Activated CD8-positive, alpha-beta memory T cell treated with anti-CD3 and anti-CD28 coated beads for 36 hours (primary cell): ENCODE measurements around the gene DNAI7. TPM values are rescaled to one million over a fixed set of nuclear protein-coding genes. Genes with fewer than 3 reads are reported as not detected.

ENCODE experiments used
- CTCF ChIA-PET: fragments of 350-600 bp; sonication (Branson Sonifier 250); formaldehyde crosslinking; loops from one replicate; lab custom pipeline; 2021; ENCODE audit warnings: antibody characterized with exemption; lab: Charles Lee
- POLR2A ChIA-PET: fragments of 350-600 bp; sonication (Branson Sonifier 250); formaldehyde crosslinking; loops from one replicate; lab custom pipeline; 2021; ENCODE audit warnings: antibody characterized with exemption; lab: Charles Lee
- total RNA-seq, 2 experiments: library from RNA; stranded (reverse); gene quantifications; one replicate each; pipeline ENCODE4 v1.2.3, GENCODE V29; 2021

The DNAI7 gene
- total RNA-seq, 2 experiments from 2014 or later, result 0.10 TPM; not detected in 1

- ChIA-PET POLR2A (no interaction called here), CTCF (interaction anchor here (1.0 kb wide), 1 partner anchor 126 kb away, joined by 3 read pairs; no protein-coding TSS in a partner anchor)
Measured at GRCh38 chr12:25119020-25119419, 75.9 kb downstream of the DNAI7 start.

GRCh38 chr12:25115677-25116076, 79.3 kb downstream of the DNAI7 start:
- ChIA-PET CTCF (no interaction called here), POLR2A (no interaction called here)

- CTCF ChIA-PET, result no interaction called here
- POLR2A ChIA-PET, result no interaction called here
Measured at GRCh38 chr12:25113651-25114050, 81.3 kb downstream of the DNAI7 start.

- POLR2A ChIA-PET, result no interaction called here
- CTCF ChIA-PET, result no interaction called here
Measured at GRCh38 chr12:25110260-25110659, 84.7 kb downstream of the DNAI7 start.

DNA sequence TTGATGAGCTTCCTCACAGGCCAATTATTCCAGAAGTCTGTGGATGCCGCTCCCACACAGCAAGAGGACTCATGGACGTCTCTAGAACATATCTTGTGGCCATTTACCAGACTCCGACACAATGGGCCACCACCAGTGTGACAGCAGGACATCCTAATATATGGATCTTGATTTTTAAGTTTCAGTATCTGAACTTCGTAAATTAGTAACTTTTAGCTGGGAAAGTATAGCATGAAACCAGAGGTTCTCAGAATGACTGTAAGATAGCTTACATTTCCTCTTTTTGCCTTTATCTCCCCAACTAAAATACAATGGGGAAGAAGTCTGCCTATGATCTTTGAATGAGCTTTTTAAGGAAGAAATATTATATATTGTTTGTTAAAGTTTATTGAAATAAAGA, 87.0 kb downstream of the DNAI7 start:
- POLR2A ChIA-PET, result no interaction called here
- CTCF ChIA-PET, result no interaction called here

GRCh38 chr12:25106818-25107217, 88.1 kb downstream of the DNAI7 start:
- ChIA-PET CTCF (no interaction called here), POLR2A (no interaction called here)

GRCh38 chr12:25102402-25102801, 92.6 kb downstream of the DNAI7 start:
- ChIA-PET POLR2A (no interaction called here), CTCF (no interaction called here)

- POLR2A ChIA-PET, result no interaction called here
- CTCF ChIA-PET, result no interaction called here
Measured at GRCh38 chr12:25101092-25101445, 93.9 kb downstream of the DNAI7 start.

- ChIA-PET CTCF (no interaction called here), POLR2A (no interaction called here)
Measured at GRCh38 chr12:25100194-25101091, 94.5 kb downstream of the DNAI7 start.

- ChIA-PET POLR2A (no interaction called here), CTCF (no interaction called here)
Measured at GRCh38 chr12:25099010-25099409, 96.0 kb downstream of the DNAI7 start.

DNA sequence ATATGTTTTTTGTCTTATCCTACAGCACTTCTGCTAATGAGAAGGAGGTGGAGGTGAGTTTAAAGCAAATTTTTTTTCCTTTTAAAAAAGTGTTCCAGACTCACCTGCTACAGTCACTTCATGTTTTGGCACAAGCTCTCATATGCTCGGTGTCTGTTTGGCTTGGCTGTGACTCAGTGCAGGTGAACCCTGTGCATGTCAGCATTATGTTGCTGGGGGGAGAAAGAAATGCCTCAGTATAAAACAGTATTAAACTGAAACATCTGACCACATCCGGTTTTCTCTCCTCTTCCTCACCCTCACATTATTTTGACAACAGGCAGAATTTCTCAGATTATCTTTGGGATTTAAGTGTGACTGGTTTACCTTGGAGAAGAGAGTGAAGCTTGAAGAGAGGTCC, 105.2 kb downstream of the DNAI7 start:
- CTCF ChIA-PET, result interaction anchor here (0.6 to 1.2 kb wide), 3 partner anchors 39 to 1949 kb away, joined by 3 read pairs; no protein-coding TSS in a partner anchor

DNA sequence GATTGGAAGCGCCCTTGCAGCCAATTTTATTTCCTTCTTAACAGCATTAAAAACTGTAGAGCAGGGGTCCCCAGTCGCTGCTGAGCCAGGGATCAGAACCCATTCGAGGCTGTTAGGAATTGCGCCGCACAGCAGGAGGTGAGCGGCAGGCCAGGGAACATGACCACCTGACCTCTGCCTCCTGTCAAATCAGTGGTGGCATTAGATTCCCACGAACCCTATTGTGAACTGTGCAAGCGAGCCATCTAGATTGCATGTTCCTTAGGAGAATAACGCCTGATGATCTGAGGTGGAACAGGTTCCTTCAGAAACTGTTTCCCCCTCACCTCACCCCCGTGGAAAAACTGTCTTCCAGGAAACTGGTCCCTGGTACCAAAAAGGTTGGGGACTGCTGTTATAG, 107.4 kb downstream of the DNAI7 start:
- CTCF ChIA-PET, result no interaction called here
- POLR2A ChIA-PET, result interaction anchor here (0.6 kb wide), 2 partner anchors 24 to 300 kb away, joined by 3 to 5 read pairs; no protein-coding TSS in a partner anchor

More for the DNA sequence above, 105.2 kb downstream of the DNAI7 start:
- POLR2A ChIA-PET, result interaction anchor here (1.4 kb wide), 1 partner anchor 37 kb away, joined by 15 read pairs; a partner anchor contains a TSS

- CTCF ChIA-PET, result no interaction called here
- POLR2A ChIA-PET, result no interaction called here
Measured at GRCh38 chr12:25084816-25085215, 110.1 kb downstream of the DNAI7 start.

- CTCF ChIA-PET, result no interaction called here
- POLR2A ChIA-PET, result no interaction called here
Measured at GRCh38 chr12:25083211-25083610, 111.7 kb downstream of the DNAI7 start.

GRCh38 chr12:25082628-25083027, 112.3 kb downstream of the DNAI7 start:
- ChIA-PET CTCF (no interaction called here), POLR2A (no interaction called here)

- ChIA-PET CTCF (no interaction called here), POLR2A (no interaction called here)
Measured at GRCh38 chr12:25079393-25079792, 115.6 kb downstream of the DNAI7 start.

DNA sequence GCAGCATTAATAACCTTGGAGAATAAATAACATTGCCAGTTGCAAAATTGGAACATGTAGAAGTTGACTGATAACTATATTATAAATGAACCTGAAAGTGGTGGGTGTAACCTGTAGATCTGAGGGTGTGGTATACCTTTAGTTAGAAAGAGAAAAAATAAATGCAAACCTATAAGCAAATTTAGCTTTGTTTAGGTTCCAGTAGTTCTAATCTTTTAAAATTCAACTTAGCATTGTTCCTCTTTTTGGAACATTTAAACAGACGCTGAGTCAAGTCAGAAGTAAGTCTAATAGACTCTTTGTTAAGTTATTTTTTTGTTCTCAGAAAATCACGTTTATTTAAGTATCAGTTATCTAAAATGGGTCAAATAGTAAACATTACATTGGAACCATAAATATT, 120.0 kb downstream of the DNAI7 start:
- POLR2A ChIA-PET, result no interaction called here
- CTCF ChIA-PET, result no interaction called here

DNA sequence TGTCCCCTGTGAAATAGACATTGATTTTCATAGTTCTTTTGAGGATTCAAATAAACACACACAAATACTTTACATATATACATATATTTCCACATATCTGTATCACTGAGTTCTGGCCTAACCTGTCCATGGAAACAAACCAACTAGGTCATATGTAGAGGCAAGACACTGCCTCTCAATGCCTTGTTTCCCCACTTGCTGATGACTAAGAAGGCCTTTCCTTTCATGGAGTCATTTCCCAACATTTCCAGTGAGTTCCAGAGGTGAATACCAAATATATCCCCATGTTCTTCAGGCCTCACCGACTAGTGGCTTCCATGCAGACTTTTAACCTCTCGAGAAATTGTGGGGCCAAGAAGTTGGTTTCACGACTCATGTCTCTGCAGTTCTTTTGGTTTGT, 120.8 kb downstream of the DNAI7 start:
- CTCF ChIA-PET, result no interaction called here
- POLR2A ChIA-PET, result no interaction called here

DNA sequence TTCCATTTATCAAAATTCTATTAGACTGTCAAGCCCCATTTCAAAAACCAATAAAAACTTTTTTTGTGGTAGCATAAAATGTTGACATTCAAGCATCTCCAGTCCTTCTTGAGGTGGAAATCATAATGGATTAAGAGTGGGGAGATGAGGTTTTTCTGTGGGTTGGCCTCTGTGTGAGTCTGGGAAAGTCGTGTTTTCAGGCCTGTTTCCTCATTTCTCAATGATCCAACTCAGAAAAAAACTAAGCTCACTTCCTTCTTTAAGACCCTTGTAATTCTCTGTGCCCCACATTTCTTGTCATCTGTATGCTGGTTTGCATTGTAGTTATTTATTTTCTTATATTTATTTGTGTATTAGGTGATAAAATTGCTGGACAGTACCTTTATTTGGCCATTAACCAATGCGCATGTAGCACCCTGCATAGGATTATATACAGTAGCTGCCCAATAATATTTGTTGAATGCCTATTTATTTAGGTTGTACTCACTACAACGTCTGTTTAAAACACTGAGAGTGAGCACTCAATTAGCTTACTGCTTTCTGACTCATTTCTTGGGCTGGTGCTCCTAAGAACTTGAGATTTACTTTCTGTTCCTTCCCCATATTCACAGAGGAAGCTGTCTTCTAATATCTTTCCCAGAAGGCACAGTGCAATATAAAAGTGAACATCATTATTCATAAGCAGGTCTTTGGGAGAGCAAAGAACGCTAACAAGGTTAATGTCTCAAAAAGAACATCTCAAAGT, 121.9 kb downstream of the DNAI7 start:
- ChIA-PET POLR2A (no interaction called here), CTCF (no interaction called here)

DNA sequence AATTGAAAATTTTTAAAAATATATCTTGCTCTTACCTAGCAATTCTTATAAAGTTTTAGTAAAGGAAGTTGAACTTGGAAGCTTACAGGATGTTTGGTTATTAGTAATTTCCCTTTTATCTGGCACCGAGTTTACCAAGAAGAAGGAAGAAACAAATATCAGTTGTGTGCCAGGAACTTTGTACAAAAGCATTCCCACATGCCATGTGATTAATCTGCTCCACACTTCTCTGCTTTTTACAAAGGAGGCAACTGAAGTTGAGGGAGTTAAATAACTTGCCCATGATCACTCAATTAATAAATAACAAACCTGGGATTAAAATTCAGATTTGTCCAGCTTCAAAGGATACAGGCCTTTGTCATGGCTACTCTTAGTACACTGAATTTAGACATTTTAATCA, 123.6 kb downstream of the DNAI7 start:
- CTCF ChIA-PET, result no interaction called here

GRCh38 chr12:25069224-25069623, 125.7 kb downstream of the DNAI7 start:
- ChIA-PET POLR2A (no interaction called here), CTCF (no interaction called here)

More for the DNA sequence above, 123.6 kb downstream of the DNAI7 start:
- POLR2A ChIA-PET, result no interaction called here
